Measurements from ENCODE around the gene LGR5. TPM values are rescaled to one million over a fixed set of nuclear protein-coding genes. Genes with fewer than 3 reads are reported as not detected.

Gene LGR5
- total RNA-seq, 6 experiments from 2014 or later, result not detected

GRCh38 chr12:71607494-71608330 lies 168.1 kb downstream of the LGR5 start:
- H3K36me3 Mint-ChIP-seq (ENCODE audit: low read depth), result peaks cover 52% of the 10 kb centered on the region
- no peaks in the 10 kb centered on the region; the same call in 1 of the 2 replicates for H3K27me3 Mint-ChIP-seq (ENCODE audit: insufficient read depth)
- no peak for DNase-seq
- H3K27ac Mint-ChIP-seq, result no peak overlapping the region
- H3K4me3 Mint-ChIP-seq, result no peak overlapping the region
- no peak for TF ChIP-seq CTCF (IDR thresholded peaks at IDR 0.05)
- no peaks in the 10 kb centered on the region for H3K4me1 Mint-ChIP-seq (ENCODE audit: low read depth)
- no peaks in the 10 kb centered on the region for H3K9me3 Mint-ChIP-seq

- TF ChIP-seq CTCF (IDR thresholded peaks at IDR 0.05), result no peak
- H3K27me3 Mint-ChIP-seq (ENCODE audit: insufficient read depth), result no peaks in the 10 kb centered on the region; the same call in 1 of the 2 replicates
- DNase-seq, result no peak
- no peak overlapping the region for H3K4me3 Mint-ChIP-seq
- H3K27ac Mint-ChIP-seq, result no peak overlapping the region
- peaks cover 6% of the 10 kb centered on the region for H3K4me1 Mint-ChIP-seq (ENCODE audit: low read depth)
- H3K9me3 Mint-ChIP-seq, result no peaks in the 10 kb centered on the region
- peaks cover 61% of the 10 kb centered on the region for H3K36me3 Mint-ChIP-seq (ENCODE audit: low read depth)
Measured at GRCh38 chr12:71610031-71610795, 170.6 kb downstream of the LGR5 start.

- TF ChIP-seq CTCF (IDR thresholded peaks at IDR 0.05), result no peak
- no peaks in the 10 kb centered on the region; the same call in 1 of the 2 replicates for H3K27me3 Mint-ChIP-seq (ENCODE audit: insufficient read depth)
- H3K4me3 Mint-ChIP-seq, result no peak overlapping the region
- no peak for DNase-seq
- no peaks in the 10 kb centered on the region for H3K9me3 Mint-ChIP-seq
- H3K4me1 Mint-ChIP-seq (ENCODE audit: low read depth), result peaks cover 9% of the 10 kb centered on the region
- no peak overlapping the region for H3K27ac Mint-ChIP-seq
- H3K36me3 Mint-ChIP-seq (ENCODE audit: low read depth), result peaks cover 62% of the 10 kb centered on the region
Measured at GRCh38 chr12:71621938-71622337, 182.3 kb downstream of the LGR5 start.

- no peak for TF ChIP-seq CTCF (IDR thresholded peaks at IDR 0.05)
- Mint-ChIP-seq H3K36me3 (ENCODE audit: low read depth) (peaks cover 46% of the 10 kb centered on the region), H3K27ac (no peak overlapping the region), H3K4me1 (ENCODE audit: low read depth) (peaks cover 17% of the 10 kb centered on the region), H3K27me3 (ENCODE audit: insufficient read depth) (no peaks in the 10 kb centered on the region; the same call in 1 of the 2 replicates), H3K9me3 (no peaks in the 10 kb centered on the region), H3K4me3 (no peak overlapping the region)
- no peak for DNase-seq
Measured at GRCh38 chr12:71625476-71625875, 185.9 kb downstream of the LGR5 start.

- DNase-seq, result no peak
- H3K4me3 Mint-ChIP-seq, result no peak overlapping the region
- no peaks in the 10 kb centered on the region for H3K9me3 Mint-ChIP-seq
- peaks cover 46% of the 10 kb centered on the region for H3K36me3 Mint-ChIP-seq (ENCODE audit: low read depth)
- H3K4me1 Mint-ChIP-seq (ENCODE audit: low read depth), result peaks cover 17% of the 10 kb centered on the region
- no peak for TF ChIP-seq CTCF (IDR thresholded peaks at IDR 0.05)
- H3K27ac Mint-ChIP-seq, result 0 out of 2 replicates have a peak overlapping the region, but pooled peaks have one; percentile 49
- no peaks in the 10 kb centered on the region for H3K27me3 Mint-ChIP-seq (ENCODE audit: insufficient read depth)
Measured at GRCh38 chr12:71626098-71626497, 186.5 kb downstream of the LGR5 start.
